Measurements from ENCODE around the gene FYN. TPM values are rescaled to one million over a fixed set of nuclear protein-coding genes. Genes with fewer than 3 reads are reported as not detected.

Gene FYN
- total and polyA plus RNA-seq, 10 of the 15 experiments (the other 5 are each of a cell fraction or from before 2014, with no cell fraction given): 51.4 to 247 (median 138) TPM

GRCh38 chr6:111796310-111796918 is 76.8 kb downstream of the FYN start:
- CTCF ChIA-PET: interaction anchor here (1.3 to 1.8 kb wide), 3 partner anchors 8 to 86 kb away, joined by 3 to 6 read pairs (median 5); no protein-coding TSS in a partner anchor
- DNase-seq (ENCODE audit: low read depth, low spot score) (no peak), ATAC-seq (no peak), FAIRE-seq (no peak)
- 75% methylated on average over 3 of the region's 3 CpGs for WGBS (ENCODE audit: insufficient coverage, insufficient replicate concordance, low lambda C conversion rate, missing lambda C conversion rate)
- no peaks in the 10 kb centered on the region for H3K9me3 ChIP-seq (replicated peaks; ENCODE audit: control insufficient read depth, insufficient read depth, low read length)
- no peak overlapping the region for H3K4me2 ChIP-seq (ENCODE audit: control insufficient read depth, insufficient read depth)
- no peak for TF ChIP-seq ZNF592 (IDR thresholded peaks at IDR 0.05)
- TF ChIP-seq CHD4 (IDR thresholded peaks at IDR 0.05): no peak
- no peak overlapping the region for H2AFZ ChIP-seq (ENCODE audit: control insufficient read depth, low read depth, low read length)
- no peaks in the 10 kb centered on the region for H4K20me1 ChIP-seq (ENCODE audit: control insufficient read depth, insufficient read depth)
- intact Hi-C loops (cut with micrococcal nuclease; ENCODE audit: unreplicated experiment) (no loop called here), in situ Hi-C loops (cut with MboI) (no loop called here)
- peak overlapping the region; percentile 85; the same call in 1 of the 2 replicates for H3K27ac ChIP-seq (ENCODE audit: control insufficient read depth, insufficient read depth)
- RAD21 ChIA-PET (ENCODE audit: unreplicated experiment): interaction anchor here (1.1 to 4.4 kb wide), 5 partner anchors 8 to 70 kb away, joined by 3 to 22 read pairs (median 4); no protein-coding TSS in a partner anchor
- POLR2A ChIA-PET: interaction anchor here (0.9 to 1.4 kb wide), 2 partner anchors 29 to 57 kb away, joined by 5 to 6 read pairs; no protein-coding TSS in a partner anchor
- H3K27me3 ChIP-seq (replicated peaks in 1 of 2; ENCODE audit: control insufficient read depth in 2 of 2, insufficient read depth in 2 of 2, low read length in 1 of 2): no peaks in the 10 kb centered on the region
- peaks cover 0 to under 1% of the 10 kb centered on the region in 2 experiments; a peak in 1 of 4 replicates for H3K36me3 ChIP-seq (ENCODE audit: control insufficient read depth in 2 of 2, insufficient read depth in 2 of 2, low read length in 1 of 2)
- BruUV-seq (replicated peaks): no TSS peak
- H3K79me2 ChIP-seq (ENCODE audit: control insufficient read depth, insufficient read depth, low read length): peaks cover 58% of the 10 kb centered on the region
- peaks cover 33% of the 10 kb centered on the region for H3K4me1 ChIP-seq (ENCODE audit: control insufficient read depth, insufficient read depth, low read length)
- SMC1A ChIA-PET (ENCODE audit: uncharacterized antibody, unreplicated experiment): interaction anchor here (0.9 to 4.5 kb wide), 8 partner anchors 7 to 56 kb away, joined by 3 to 34 read pairs (median 6); no protein-coding TSS in a partner anchor
- H3K9ac ChIP-seq (ENCODE audit: control insufficient read depth, insufficient read depth, low read length): no peak overlapping the region
- no peak overlapping the region for H3K4me3 ChIP-seq
